ENCODE data around the gene ASXL2.
"Not testable (repeated sequence)": the region's sequence is repeated elsewhere in the genome, so short reads cannot be mapped to it uniquely, and the experiment has no call there.

Gene ASXL2

GRCh38 chr2:25709349-25709748 is 168.9 kb downstream of the ASXL2 start:
- ChIA-PET POLR2A (no interaction called here), CTCF (interaction anchor here (0.6 to 3.3 kb wide), 2 partner anchors 10 to 18 kb away, joined by 3 to 16 read pairs; no protein-coding TSS in a partner anchor)
- no peak for TF ChIP-seq LEF1 (IDR thresholded peaks at IDR 0.05; ENCODE audit: borderline replicate concordance)
- TF ChIP-seq ZNF384 (IDR thresholded peaks at IDR 0.05): no peak
- no peak for TF ChIP-seq FOXA1 (IDR thresholded peaks at IDR 0.05)
- no peak for TF ChIP-seq HDGF (IDR thresholded peaks at IDR 0.05; ENCODE audit: borderline replicate concordance)
- TF ChIP-seq NFRKB (IDR thresholded peaks at IDR 0.05): no peak
- TF ChIP-seq TARDBP (IDR thresholded peaks at IDR 0.05): no peak
- TF ChIP-seq, protein P1, sequence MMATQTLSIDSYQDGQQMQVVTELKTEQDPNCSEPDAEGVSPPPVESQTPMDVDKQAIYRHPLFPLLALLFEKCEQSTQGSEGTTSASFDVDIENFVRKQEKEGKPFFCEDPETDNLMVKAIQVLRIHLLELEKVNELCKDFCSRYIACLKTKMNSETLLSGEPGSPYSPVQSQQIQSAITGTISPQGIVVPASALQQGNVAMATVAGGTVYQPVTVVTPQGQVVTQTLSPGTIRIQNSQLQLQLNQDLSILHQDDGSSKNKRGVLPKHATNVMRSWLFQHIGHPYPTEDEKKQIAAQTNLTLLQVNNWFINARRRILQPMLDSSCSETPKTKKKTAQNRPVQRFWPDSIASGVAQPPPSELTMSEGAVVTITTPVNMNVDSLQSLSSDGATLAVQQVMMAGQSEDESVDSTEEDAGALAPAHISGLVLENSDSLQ (IDR thresholded peaks at IDR 0.05): no peak
- TF ChIP-seq L3MBTL2 (conservative IDR thresholded peaks at IDR 0.05): no peak
- TF ChIP-seq BHLHE40 (IDR thresholded peaks at IDR 0.05; ENCODE audit: borderline replicate concordance): no peak
- no peak for TF ChIP-seq CTBP1 (IDR thresholded peaks at IDR 0.05; ENCODE audit: borderline replicate concordance)
- TF ChIP-seq SUZ12 (IDR thresholded peaks at IDR 0.05): no peak
- no peak for TF ChIP-seq ELF4 (IDR thresholded peaks at IDR 0.05)
- no peak for TF ChIP-seq FOXK2 (IDR thresholded peaks at IDR 0.05)
- no peak for DNase-seq (ENCODE audit: extremely low spot score)

DNA sequence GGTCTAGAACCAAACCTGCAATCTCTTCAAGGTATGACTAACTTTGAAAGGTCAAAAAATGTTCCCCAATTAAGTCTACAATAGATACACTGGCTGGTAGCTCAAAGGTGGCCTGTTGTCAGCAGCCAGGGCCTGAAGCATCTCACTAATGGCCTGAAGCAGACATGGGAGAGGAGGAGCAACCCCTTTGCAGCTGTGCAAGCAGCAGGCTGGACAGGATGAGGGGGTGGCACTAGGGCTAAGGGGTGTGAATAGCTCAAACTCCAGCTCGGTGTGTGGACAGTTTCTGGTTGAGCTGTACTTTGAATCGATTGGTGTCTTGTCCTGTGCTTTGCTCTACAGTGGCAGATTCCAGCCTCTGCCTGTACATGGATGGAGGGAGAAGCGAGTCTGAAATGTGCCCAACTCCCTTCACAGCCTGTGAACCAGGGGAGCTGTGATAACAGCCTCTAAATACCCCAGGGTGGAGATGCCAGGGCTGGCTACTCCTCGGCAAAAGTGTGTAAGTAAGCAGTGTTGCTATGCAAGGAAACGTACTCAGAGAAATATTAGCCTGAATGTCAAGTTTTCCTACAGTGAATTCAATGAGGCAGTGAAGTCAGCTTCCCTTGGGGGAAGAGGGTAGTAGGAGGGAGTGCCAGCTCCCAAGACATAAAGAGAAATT is 170.2 kb downstream of the ASXL2 start:
- no peak for DNase-seq (ENCODE audit: extremely low spot score)
- POLR2A ChIA-PET: no interaction called here
- TF ChIP-seq FOXM1 (IDR thresholded peaks at IDR 0.05; ENCODE audit: borderline replicate concordance): no peak
- no peak for TF ChIP-seq ZNF384 (IDR thresholded peaks at IDR 0.05)
- no peak for TF ChIP-seq FOXK2 (IDR thresholded peaks at IDR 0.05)
- TF ChIP-seq L3MBTL2 (conservative IDR thresholded peaks at IDR 0.05): no peak
- no peak for TF ChIP-seq LEF1 (IDR thresholded peaks at IDR 0.05; ENCODE audit: borderline replicate concordance)
- TF ChIP-seq HDGF (IDR thresholded peaks at IDR 0.05; ENCODE audit: borderline replicate concordance): no peak
- CTCF ChIA-PET: interaction anchor here (0.6 to 3.3 kb wide), 2 partner anchors 8 to 102 kb away, joined by 4 to 16 read pairs; no protein-coding TSS in a partner anchor

GRCh38 chr2:25705575-25705974 is 172.7 kb downstream of the ASXL2 start:
- DNase-seq (ENCODE audit: extremely low spot score); POLR2A ChIA-PET; CTCF ChIA-PET: not testable (repeated sequence)

- CTCF ChIA-PET: interaction anchor here (0.6 to 1.4 kb wide), 3 partner anchors 37 to 93 kb away, joined by 4 to 6 read pairs (median 4); no protein-coding TSS in a partner anchor
- no peak for DNase-seq (ENCODE audit: extremely low spot score)
- no peak for TF ChIP-seq ARNT (IDR thresholded peaks at IDR 0.05)
- no peak for TF ChIP-seq CTBP1 (IDR thresholded peaks at IDR 0.05; ENCODE audit: borderline replicate concordance)
- TF ChIP-seq, protein P1 (IDR thresholded peaks at IDR 0.05): no peak
- TF ChIP-seq TARDBP (IDR thresholded peaks at IDR 0.05): no peak
- TF ChIP-seq SP1 (IDR thresholded peaks at IDR 0.05): no peak
- TF ChIP-seq BHLHE40 (IDR thresholded peaks at IDR 0.05; ENCODE audit: borderline replicate concordance): no peak
- TF ChIP-seq LEF1 (IDR thresholded peaks at IDR 0.05; ENCODE audit: borderline replicate concordance): no peak
- TF ChIP-seq FOXK2 (IDR thresholded peaks at IDR 0.05): no peak
- TF ChIP-seq ELF4 (IDR thresholded peaks at IDR 0.05): no peak
- no peak for TF ChIP-seq FOXM1 (IDR thresholded peaks at IDR 0.05; ENCODE audit: borderline replicate concordance)
- no peak for TF ChIP-seq HDGF (IDR thresholded peaks at IDR 0.05; ENCODE audit: borderline replicate concordance)
- POLR2A ChIA-PET: interaction anchor here (0.8 kb wide), 1 partner anchor 28 kb away, joined by 3 read pairs; no protein-coding TSS in a partner anchor
Observed at GRCh38 chr2:25701801-25702200, 176.5 kb downstream of the ASXL2 start.

GRCh38 chr2:25700221-25700660 is 178.0 kb downstream of the ASXL2 start:
- peak; percentile 43 for DNase-seq (ENCODE audit: extremely low spot score)
- POLR2A ChIA-PET: no interaction called here
- CTCF ChIA-PET: interaction anchor here (0.6 to 3.1 kb wide), 12 partner anchors 9 to 673 kb away, joined by 3 to 34 read pairs (median 4); partner anchors contain the start of gene DTNB
- TF ChIP-seq LEF1 (IDR thresholded peaks at IDR 0.05; ENCODE audit: borderline replicate concordance): no peak
- TF ChIP-seq CTBP1 (IDR thresholded peaks at IDR 0.05; ENCODE audit: borderline replicate concordance): no peak
- TF ChIP-seq SP1 (IDR thresholded peaks at IDR 0.05): no peak
- no peak for TF ChIP-seq BHLHE40 (IDR thresholded peaks at IDR 0.05; ENCODE audit: borderline replicate concordance)
- no peak for TF ChIP-seq FOXK2 (IDR thresholded peaks at IDR 0.05)
- TF ChIP-seq, protein P1 (IDR thresholded peaks at IDR 0.05): peak; percentile 86

DNA sequence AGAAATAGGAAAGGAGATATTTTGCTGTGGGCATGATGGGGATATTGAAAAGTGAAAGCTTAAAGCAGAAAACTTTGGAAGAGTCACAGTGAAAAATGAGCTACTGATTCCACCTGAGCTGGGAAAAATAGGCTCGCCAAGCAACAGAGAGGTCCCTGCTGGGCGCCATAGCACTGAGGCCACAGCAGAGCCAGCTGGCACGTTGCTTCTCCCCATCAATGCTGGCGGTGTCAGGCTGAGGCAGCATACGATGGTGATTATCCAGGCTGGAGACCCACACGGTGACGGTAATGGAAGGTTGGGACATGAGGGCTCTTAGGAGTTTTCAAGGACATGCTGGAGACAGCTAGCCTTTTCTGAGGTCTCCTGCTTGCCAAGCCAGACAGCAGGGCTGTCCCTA is 179.1 kb downstream of the ASXL2 start:
- no peak for DNase-seq (ENCODE audit: extremely low spot score)
- CTCF ChIA-PET: interaction anchor here (0.8 to 3.1 kb wide), 6 partner anchors 9 to 91 kb away, joined by 3 to 34 read pairs (median 12); no protein-coding TSS in a partner anchor
- TF ChIP-seq CTBP1 (IDR thresholded peaks at IDR 0.05; ENCODE audit: borderline replicate concordance) (no peak), ARNT (IDR thresholded peaks at IDR 0.05) (no peak), BHLHE40 (IDR thresholded peaks at IDR 0.05; ENCODE audit: borderline replicate concordance) (no peak), SUZ12 (IDR thresholded peaks at IDR 0.05) (no peak), ELF4 (IDR thresholded peaks at IDR 0.05) (no peak), LEF1 (IDR thresholded peaks at IDR 0.05; ENCODE audit: borderline replicate concordance) (no peak), ZNF384 (IDR thresholded peaks at IDR 0.05) (no peak), SP1 (IDR thresholded peaks at IDR 0.05) (no peak), FOXK2 (IDR thresholded peaks at IDR 0.05) (no peak)
- POLR2A ChIA-PET: interaction anchor here (0.6 to 2.9 kb wide), 2 partner anchors 25 to 402 kb away, joined by 3 to 14 read pairs; partner anchors contain the start of gene DTNB
